Spleen (tissue), 11 donors: ENCODE measurements around the gene ATG16L1. TPM values are rescaled to one million over a fixed set of nuclear protein-coding genes. Genes with fewer than 3 reads are reported as not detected.
A peak's percentile ranks its signal among the peaks of the same experiment; 100 is the strongest.

Source experiments
- DNase-seq: peaks from one replicate; pipeline ENCODE4 v3.0.0-alpha.2; 2020
- H3K27ac ChIP-seq, 8 donors: fragments of 200-600 bp; sonication (generic) in 7 of 8; 1 replicate in 4 of 8; 2 replicates in 4 of 8; pipeline versions ENCODE4 v1.5.0 to v1.8.0; 2016 to 2021; ENCODE audit warnings: inconsistent platforms in 4 of 8, mild to moderate bottlenecking in 4 of 8, moderate library complexity in 1 of 8
- H3K27me3 ChIP-seq, 7 donors: fragments of 200-600 bp; sonication (generic) in 6 of 7; replicated peaks in 1 of 7; 1 replicate in 4 of 7; 2 replicates in 3 of 7; pipeline versions ENCODE4 v1.5.0 to v1.8.0; 2016 to 2021; ENCODE audit warnings: inconsistent platforms in 3 of 7, mild to moderate bottlenecking in 1 of 7
- H3K36me3 ChIP-seq, 6 donors: fragments of 200-600 bp; sonication (generic) in 5 of 6; 1 replicate in 4 of 6; 2 replicates in 2 of 6; pipeline versions ENCODE4 v1.5.0 to v1.8.0; 2016 to 2021; ENCODE audit warnings: inconsistent platforms in 2 of 6
- H3K4me1 ChIP-seq, 6 donors: fragments of 200-600 bp; sonication (generic) in 5 of 6; 1 replicate in 3 of 6; 2 replicates in 3 of 6; pipeline versions ENCODE4 v1.5.0 to v1.8.0; 2016 to 2021; ENCODE audit warnings: inconsistent platforms in 3 of 6
- H3K4me3 ChIP-seq, 8 donors: fragments of 200-600 bp; sonication (generic) in 7 of 8; 1 replicate in 4 of 8; 2 replicates in 4 of 8; pipeline versions ENCODE4 v1.5.0 to v1.8.0; 2016 to 2021; ENCODE audit warnings: inconsistent platforms in 4 of 8, mild to moderate bottlenecking in 4 of 8, moderate library complexity in 2 of 8
- H3K9me3 ChIP-seq, 8 donors: fragments of 200-600 bp; sonication (generic) in 7 of 8; 1 replicate in 4 of 8; 2 replicates in 4 of 8; pipeline versions ENCODE4 v1.5.0 to v1.8.0; 2016 to 2021; ENCODE audit warnings: inconsistent platforms in 4 of 8
- CTCF ChIP-seq, 11 experiments: fragments of 200-600 bp in 7 of 11; fragments of 450-650 bp in 4 of 11; sonication (generic) in 4 of 11; IDR thresholded peaks in 8 of 11; conservative IDR thresholded peaks in 3 of 11; 1 replicate in 7 of 11; 2 replicates in 4 of 11; pipeline versions ENCODE4 v1.4.0 to v1.8.0; 2016 to 2021; ENCODE audit warnings: antibody characterized with exemption in 11 of 11, inconsistent platforms in 4 of 11, mild to moderate bottlenecking in 1 of 11
- POLR2A ChIP-seq, 3 donors: fragments of 450-650 bp; IDR thresholded peaks; one replicate each; pipeline ENCODE4 v1.5.1; 2017; ENCODE audit warnings: antibody characterized with exemption in 3 of 3, mild to moderate bottlenecking in 1 of 3
- POLR2AphosphoS5 ChIP-seq, 3 donors: sonication (generic); formaldehyde crosslinking; IDR thresholded peaks; one replicate each; pipeline ENCODE4 v1.5.1; 2017; ENCODE audit warnings: antibody characterized with exemption in 3 of 3
- WGBS, 5 donors: extraction: QIAGEN DNeasy Blood & Tissue Kit in 3 of 5; methylation state at CpG; one replicate each; pipeline versions ENCODE4 v1.1.5 to v1.1.7; 2013 to 2018; 5-methylcytosine and 5-hydroxymethylcytosine counted together
- intact Hi-C: fragments of 100-400 bp; cut with DNase I; formaldehyde crosslinking; loops from one replicate; pipeline ENCODE4 v1.15.0; 2023; ENCODE audit warnings: low total_unique reads
- polyA plus RNA-seq, 3 donors: library from polyadenylated mRNA; stranded (reverse); fragments of 200-250 nt; gene quantifications; one replicate each; pipeline ENCODE4 v1.2.1, GENCODE V29; 2013
- total RNA-seq, 7 donors: library from RNA; depleted of rRNA in 3 of 7; stranded (reverse); fragments of >200 nt in 3 of 7; fragmentation: NEBNext Ultra II Directional in 4 of 7; extraction: Animal tissue kit (Norgen Biotek cat#: 25700) in 4 of 7; gene quantifications; one replicate each; pipeline versions ENCODE4 v1.1.0 to v1.2.1, GENCODE V29; 2016 to 2021
- donor health status: healthy with polysubstance abuse.
- donor health status: DM: no; HTN: no; CAD: no; lungs with moderate emphysema.
- donor health status: DM: no; HTN: no; CAD: no.
- donor health status: Bipolar disorder and iron deficiency.
- donor health status: healthy.
- donor health status: DM: no; HTN: no; CAD: no.
- donor health status: DM: yes; HTN: yes; CAD: no.

ATG16L1 gene
- total and polyA plus RNA-seq, 10 donors = 12.0 to 45.8 (median 32.3) TPM

GRCh38 chr2:233236820-233237589 is 14.5 kb upstream of the ATG16L1 start:
- peaks cover 10 to 58% (median 29%) of the 10 kb centered on the region in 6 donors for H3K4me1 ChIP-seq
- H3K36me3 ChIP-seq = no peaks in the 10 kb centered on the region
- no peak overlapping the region for H3K27ac ChIP-seq
- no peaks in the 10 kb centered on the region for H3K9me3 ChIP-seq
- DNase-seq = no peak
- TF ChIP-seq POLR2AphosphoS5 (IDR thresholded peaks at IDR 0.05) = no peak
- TF ChIP-seq POLR2A (IDR thresholded peaks at IDR 0.05) = no peak
- TF ChIP-seq CTCF (IDR thresholded peaks at IDR 0.05 in 8 of 11, conservative IDR thresholded peaks at IDR 0.05 in 3 of 11) = no peak
- WGBS, 5 donors = 78 to 86% (median 80%) methylated on average over 7 of the region's 7 CpGs
- no peak overlapping the region for H3K4me3 ChIP-seq
- intact Hi-C loops = no loop called here
- H3K27me3 ChIP-seq = no peaks in the 10 kb centered on the region

GRCh38 chr2:233240897-233241296 is 10.6 kb upstream of the ATG16L1 start:
- WGBS, 5 donors = 39 to 51% (median 47%) methylated on average over 2 of the region's 2 CpGs
- TF ChIP-seq POLR2AphosphoS5 (IDR thresholded peaks at IDR 0.05) = no peak
- H3K27ac ChIP-seq = peak overlapping the region in 7 of 8 donors; percentile 3 to 82 (median 53)
- H3K4me1 ChIP-seq = peaks cover 5 to 70% (median 30%) of the 10 kb centered on the region in 6 donors
- no peaks in the 10 kb centered on the region for H3K9me3 ChIP-seq
- no peaks in the 10 kb centered on the region for H3K27me3 ChIP-seq
- H3K36me3 ChIP-seq = no peaks in the 10 kb centered on the region
- DNase-seq = no peak
- intact Hi-C loops = no loop called here
- peak overlapping the region in 1 of 8 donors; percentile 30 for H3K4me3 ChIP-seq

- H3K4me3 ChIP-seq = no peak overlapping the region
- no peak for TF ChIP-seq POLR2A (IDR thresholded peaks at IDR 0.05)
- TF ChIP-seq CTCF (IDR thresholded peaks at IDR 0.05 in 8 of 11, conservative IDR thresholded peaks at IDR 0.05 in 3 of 11) = no peak
- no peak for TF ChIP-seq POLR2AphosphoS5 (IDR thresholded peaks at IDR 0.05)
- peaks cover 5 to 70% (median 30%) of the 10 kb centered on the region in 6 donors for H3K4me1 ChIP-seq
- 75 to 79% (median 78%) methylated on average over 3 of the region's 3 CpGs for WGBS, 5 donors
- no peak for DNase-seq
- no peaks in the 10 kb centered on the region for H3K36me3 ChIP-seq
- H3K27ac ChIP-seq = peak overlapping the region in 6 of 8 donors; percentile 32 to 82 (median 62)
- no peaks in the 10 kb centered on the region for H3K27me3 ChIP-seq
- intact Hi-C loops = no loop called here
- H3K9me3 ChIP-seq = no peaks in the 10 kb centered on the region
These were observed 9.7 kb upstream of the ATG16L1 start for GRCh38 chr2:233241803-233242202.

- Histone ChIP-seq H3K4me1 (peaks cover 5 to 75% (median 30%) of the 10 kb centered on the region in 6 donors), H3K27ac (peak overlapping the region in 6 of 8 donors; percentile 32 to 82 (median 62))
- WGBS, 5 donors = 62 to 73% (median 64%) methylated on average over 14 of the region's 14 CpGs
These were observed 9.1 kb upstream of the ATG16L1 start for GRCh38 chr2:233242231-233242927.

More at GRCh38 chr2:233242231-233242927, 9.1 kb upstream of the ATG16L1 start:
- no peak for DNase-seq
- H3K36me3 ChIP-seq = no peaks in the 10 kb centered on the region
- no peaks in the 10 kb centered on the region for H3K9me3 ChIP-seq
- intact Hi-C loops = no loop called here
- no peaks in the 10 kb centered on the region for H3K27me3 ChIP-seq
- H3K4me3 ChIP-seq = peak overlapping the region in 1 of 8 donors; percentile 12
- TF ChIP-seq POLR2A (IDR thresholded peaks at IDR 0.05) (no peak), CTCF (IDR thresholded peaks at IDR 0.05 in 8 of 11, conservative IDR thresholded peaks at IDR 0.05 in 3 of 11) (no peak), POLR2AphosphoS5 (IDR thresholded peaks at IDR 0.05) (no peak)
